Transverse colon (tissue), 4 donors: Measurements from ENCODE around the gene DDIAS. TPM values are rescaled to one million over a fixed set of nuclear protein-coding genes. Genes with fewer than 3 reads are reported as not detected.

Source experiments
- total RNA-seq, 4 donors: library from RNA; depleted of rRNA; stranded (reverse); fragments of >200 nt; gene quantifications; one replicate each; pipeline ENCODE4 v1.1.0, GENCODE V29; 2016

The DDIAS gene
- total RNA-seq, 4 donors from 2014 or later, result 0.95 to 1.1 TPM; not detected in 2

Other genes with a start within 250 kb of the DDIAS start
- under 1 TPM in 2 of 4 donors, not detected in 2; 0.55 to 0.64 TPM for gene FAM181B, start 167.9 kb upstream of the DDIAS start, total RNA-seq
- gene PRCP, start 1.3 kb upstream of the DDIAS start, total RNA-seq, result 10 to 100 TPM; 20.9 to 34.8 (median 29.9) TPM
- gene RAB30, start 170.2 kb downstream of the DDIAS start, total RNA-seq, result 10 to 100 TPM in 3 of 4 donors, 1 to 10 TPM in 1; 2.2 to 29.9 (median 14.5) TPM